T-helper 1 cell (primary cell): ENCODE data around the gene ZSCAN5C.
"Not testable (repeated sequence)": the region's sequence is repeated elsewhere in the genome, so short reads cannot be mapped to it uniquely, and the experiment has no call there.

ENCODE experiments used
- DNase-seq, 5 donors: peaks; one replicate each; pipeline ENCODE4 v3.0.0-alpha.2; 2012 to 2020
- total RNA-seq, 4 donors: gene quantifications; one replicate each; lab custom pipeline; 2026; lab: John Stamatoyannopoulos, UW

Gene ZSCAN5C
- total RNA-seq: 0 reads per million in 4 donors

- DNase-seq: no peak
These were observed at the start of gene ZSCAN5C for GRCh38 chr19:56201973-56202372. TSS of gene ZSCAN5C (plus strand) at chr19:56202273. CDS start at chr19:56205914, 3,641 bp downstream.

GRCh38 chr19:56152644-56153043 is 49.4 kb upstream of the ZSCAN5C start:
- no peak for DNase-seq

GRCh38 chr19:56153507-56153906 is 48.6 kb upstream of the ZSCAN5C start:
- DNase-seq: no peak

- DNase-seq: no peak
These were observed 46.9 kb upstream of the ZSCAN5C start for GRCh38 chr19:56155124-56155687.

GRCh38 chr19:56156768-56157167 is 45.3 kb upstream of the ZSCAN5C start:
- DNase-seq: no peak

GRCh38 chr19:56158170-56158757 is 43.8 kb upstream of the ZSCAN5C start:
- no peak for DNase-seq

- no peak for DNase-seq
These were observed 43.0 kb upstream of the ZSCAN5C start for GRCh38 chr19:56159009-56159559.

- no peak for DNase-seq
These were observed 42.3 kb upstream of the ZSCAN5C start for GRCh38 chr19:56159622-56160271.

- DNase-seq: no peak
These were observed 40.5 kb upstream of the ZSCAN5C start for GRCh38 chr19:56161534-56161933.

- no peak for DNase-seq
These were observed 39.8 kb upstream of the ZSCAN5C start for GRCh38 chr19:56162258-56162657.

- no peak for DNase-seq
These were observed 39.0 kb upstream of the ZSCAN5C start for GRCh38 chr19:56163097-56163496.

- no peak for DNase-seq
These were observed 35.0 kb upstream of the ZSCAN5C start for GRCh38 chr19:56167064-56167578.

GRCh38 chr19:56170261-56170660 is 31.8 kb upstream of the ZSCAN5C start:
- DNase-seq: no peak

GRCh38 chr19:56174086-56174485 is 28.0 kb upstream of the ZSCAN5C start:
- no peak for DNase-seq

GRCh38 chr19:56174550-56174949 is 27.5 kb upstream of the ZSCAN5C start:
- no peak for DNase-seq

GRCh38 chr19:56175861-56176307 is 26.2 kb upstream of the ZSCAN5C start, which contains the start of gene GALP:
TSS of gene GALP (plus strand) at chr19:56176008. CDS start at chr19:56177109, 1,101 bp downstream.
- DNase-seq: not testable (repeated sequence)

- not testable (repeated sequence) for DNase-seq
These were observed 25.8 kb upstream of the ZSCAN5C start for GRCh38 chr19:56176310-56176709.

GRCh38 chr19:56176881-56177280 is 25.2 kb upstream of the ZSCAN5C start:
- no peak for DNase-seq

GRCh38 chr19:56177564-56178243 is 24.4 kb upstream of the ZSCAN5C start:
- no peak for DNase-seq

- no peak for DNase-seq
These were observed 12.3 kb upstream of the ZSCAN5C start for GRCh38 chr19:56189785-56190184.

GRCh38 chr19:56191115-56191514 is 11.0 kb upstream of the ZSCAN5C start:
- no peak for DNase-seq

- DNase-seq: no peak
These were observed 10.4 kb upstream of the ZSCAN5C start for GRCh38 chr19:56191711-56192110.
